NCI-H2107 treated with DMSO at 0.1 percent for 48 hours (cell line): ENCODE data around the gene MRPL36.
"Not testable (repeated sequence)": the region's sequence is repeated elsewhere in the genome, so short reads cannot be mapped to it uniquely, and the experiment has no call there.

Experiments
- DNase-seq: peaks from one replicate; lab custom pipeline; 2025; ENCODE audit not compliant: unreplicated experiment; lab: John Stamatoyannopoulos, UW

The MRPL36 gene

DNA sequence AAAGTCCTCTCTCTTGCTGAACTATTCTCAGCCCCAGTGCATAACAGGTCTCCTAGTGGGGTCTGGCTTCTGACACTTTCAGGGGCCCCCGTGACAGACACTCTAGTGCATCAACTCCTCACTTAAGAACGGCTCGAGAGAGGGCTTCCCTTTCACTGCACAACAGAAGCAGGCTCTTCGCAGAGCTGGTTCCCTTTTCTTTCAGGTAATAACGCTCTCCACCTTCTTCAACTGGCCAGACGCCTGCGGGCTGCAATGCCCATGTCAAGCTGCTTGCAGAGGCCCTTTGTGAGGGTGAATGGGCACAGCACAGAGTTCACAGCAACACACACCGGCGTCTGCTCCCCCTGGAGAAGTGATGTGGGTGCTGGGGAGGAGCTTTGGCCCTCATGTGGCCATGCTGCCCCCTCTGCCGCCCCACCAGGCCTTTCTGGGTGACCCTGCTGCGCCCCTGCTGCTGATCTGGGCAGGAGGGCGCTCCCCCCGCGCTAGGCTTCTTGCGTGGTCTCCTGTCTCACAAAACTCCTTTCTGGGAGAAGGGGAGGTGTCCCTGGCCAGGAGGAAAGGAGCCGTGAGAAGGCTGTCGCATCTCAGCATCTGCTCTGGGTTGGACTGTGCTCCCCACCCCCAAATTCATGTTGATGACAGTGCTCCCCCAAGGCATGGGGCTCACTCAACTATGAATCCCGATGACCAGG is 2.4 kb downstream of the MRPL36 start:
- DNase-seq, result no peak

- DNase-seq, result no peak
These were observed 3.1 kb downstream of the MRPL36 start for GRCh38 chr5:1796371-1797102.

DNA sequence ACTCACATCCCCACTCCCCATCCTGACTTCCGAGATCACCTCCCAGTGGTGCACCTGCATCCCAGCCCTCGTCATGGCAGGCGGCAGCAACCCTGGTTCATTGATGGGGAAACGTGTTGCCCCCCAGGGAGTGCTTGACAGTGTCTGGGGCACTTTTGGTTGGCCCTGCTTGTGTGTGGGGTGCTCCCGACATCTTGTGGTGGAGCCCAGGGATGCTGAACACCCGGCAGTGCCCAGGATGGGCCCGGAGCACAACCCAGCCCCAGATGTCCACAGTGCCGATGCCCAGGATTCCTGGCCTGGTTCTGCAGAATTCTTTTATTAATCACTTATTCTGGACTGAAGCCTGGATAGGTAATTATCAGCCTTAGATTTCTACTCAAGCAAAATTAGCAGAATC is 3.7 kb downstream of the MRPL36 start:
- no peak for DNase-seq

- DNase-seq, result no peak
These were observed 4.1 kb downstream of the MRPL36 start for GRCh38 chr5:1795506-1795905.

DNA sequence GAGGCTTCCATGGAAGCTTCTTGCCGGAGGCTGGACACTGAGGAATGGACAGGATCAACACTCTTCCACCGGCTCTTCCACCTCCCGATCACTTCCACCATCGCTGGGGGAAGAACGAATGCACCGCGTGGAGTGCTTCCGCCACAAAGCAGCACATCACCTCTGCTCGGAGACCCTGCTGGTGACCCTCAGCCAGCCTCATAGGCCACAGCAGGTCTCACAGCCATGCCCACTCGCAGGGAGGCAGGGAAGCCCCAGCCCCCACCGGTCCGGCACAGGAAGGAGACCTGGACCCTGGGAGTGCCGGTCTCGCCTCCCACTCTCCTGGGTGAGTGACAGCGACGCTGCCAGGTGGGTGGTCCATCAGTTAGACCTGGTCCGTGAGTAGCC is 4.7 kb downstream of the MRPL36 start:
- DNase-seq, result no peak

DNA sequence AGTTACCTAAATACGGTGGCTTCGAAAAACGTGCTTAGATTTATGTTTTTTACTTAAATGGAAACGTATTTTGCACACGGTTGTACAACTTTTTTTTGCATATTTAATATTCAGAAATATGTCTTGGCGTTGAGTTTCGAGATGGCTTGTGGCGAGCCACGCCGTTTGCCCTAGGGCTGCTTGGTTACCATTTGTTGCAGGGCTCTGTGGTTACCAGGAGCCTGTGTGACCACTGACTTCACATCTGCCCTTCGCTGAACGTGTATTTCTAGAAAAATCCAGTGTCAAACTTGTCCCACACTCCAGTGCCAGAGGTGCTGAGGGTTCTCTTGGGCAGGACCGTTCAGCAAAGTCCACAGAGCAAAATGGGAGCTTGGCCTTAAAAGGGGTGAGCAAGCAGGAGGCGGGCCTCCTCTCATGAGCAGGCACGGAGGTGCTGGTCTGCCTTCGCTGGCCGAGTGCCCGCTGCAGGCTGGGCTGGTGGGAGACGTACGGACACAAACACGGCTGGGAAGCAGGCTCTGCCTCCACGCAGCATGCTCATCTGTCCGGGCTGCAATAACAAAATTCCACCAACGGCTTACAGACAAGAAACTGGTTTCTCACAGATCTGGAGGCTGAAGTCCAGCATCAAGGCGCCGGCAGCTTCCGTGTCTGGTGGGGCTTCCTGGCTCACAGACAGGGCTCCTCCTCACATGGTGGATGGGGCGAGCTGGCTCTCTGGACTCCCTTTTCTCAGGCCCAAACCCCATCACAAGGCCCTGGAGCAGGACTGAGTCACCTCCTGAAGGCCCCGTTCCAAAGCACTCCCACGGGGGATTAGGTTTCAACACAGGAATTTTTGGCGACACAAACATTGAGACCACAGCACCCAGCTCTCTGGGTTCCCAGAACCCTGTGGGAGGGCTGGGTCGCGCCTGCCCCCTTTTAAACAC is 5.4 kb downstream of the MRPL36 start:
- no peak for DNase-seq

- no peak for DNase-seq
These were observed 6.3 kb downstream of the MRPL36 start for GRCh38 chr5:1793301-1793740.

DNA sequence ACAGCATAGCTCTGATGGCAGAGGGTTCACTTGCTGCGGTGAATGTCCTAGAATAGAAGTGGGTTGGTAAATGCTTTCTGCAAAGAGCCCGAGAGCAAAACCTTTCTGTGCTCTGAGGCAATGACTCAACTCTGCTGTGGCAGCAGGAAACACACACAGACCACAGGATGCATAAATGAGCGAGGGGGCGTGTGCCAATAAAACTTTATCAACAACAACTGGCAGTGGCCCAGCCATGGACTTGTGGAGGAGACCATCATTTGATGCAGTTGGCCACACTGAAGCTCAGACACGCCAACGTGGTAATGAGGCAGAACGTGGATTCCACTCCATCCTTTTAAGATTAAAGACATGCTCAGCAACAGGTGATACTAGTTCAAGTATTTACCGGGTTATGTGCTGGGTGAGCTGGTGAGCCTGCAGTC is 6.8 kb downstream of the MRPL36 start:
- no peak for DNase-seq

DNA sequence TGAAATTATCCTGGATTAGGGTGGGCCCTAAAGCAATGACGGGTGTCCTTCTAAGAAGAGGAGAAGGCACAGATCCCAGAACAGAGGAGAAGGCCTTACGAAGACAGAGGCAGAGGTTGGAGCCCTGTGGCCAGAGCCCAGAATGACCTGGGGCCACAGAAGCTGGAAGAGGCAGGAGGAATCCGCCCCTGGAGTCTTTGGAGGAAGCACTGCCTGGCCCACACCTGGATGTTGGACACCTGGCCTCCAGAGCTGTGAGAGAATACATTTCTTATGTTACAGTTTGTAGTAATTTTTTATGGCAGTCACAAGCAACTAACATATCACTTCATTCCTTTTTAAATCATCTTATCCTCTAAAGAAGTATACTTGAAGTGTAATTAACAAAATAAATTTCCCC is 8.5 kb downstream of the MRPL36 start:
- no peak for DNase-seq

- no peak for DNase-seq
These were observed 9.7 kb downstream of the MRPL36 start for GRCh38 chr5:1789834-1790471.

- not testable (repeated sequence) for DNase-seq
These were observed 10.2 kb downstream of the MRPL36 start for GRCh38 chr5:1789438-1789833.

GRCh38 chr5:1788828-1789227 is 10.8 kb downstream of the MRPL36 start:
- DNase-seq, result no peak

DNA sequence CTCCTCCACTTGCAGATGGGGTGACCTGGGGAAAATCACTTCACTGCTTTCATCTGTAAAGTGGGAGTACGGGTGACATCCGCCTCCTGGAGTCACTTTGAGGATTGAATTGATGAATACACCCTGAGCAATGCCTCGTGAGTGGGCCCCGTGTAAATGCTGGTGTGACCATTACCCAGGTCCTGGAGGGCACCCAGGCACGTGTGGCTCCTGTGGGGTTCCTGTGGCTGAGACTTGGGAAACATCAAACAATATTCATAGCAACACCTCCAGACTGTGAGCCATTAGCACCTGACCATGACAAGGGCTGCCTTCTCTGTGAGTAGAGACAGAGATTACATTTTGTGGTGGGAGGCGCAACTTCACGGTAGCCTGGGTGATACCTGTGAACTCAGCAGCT is 11.4 kb downstream of the MRPL36 start:
- DNase-seq, result no peak

DNA sequence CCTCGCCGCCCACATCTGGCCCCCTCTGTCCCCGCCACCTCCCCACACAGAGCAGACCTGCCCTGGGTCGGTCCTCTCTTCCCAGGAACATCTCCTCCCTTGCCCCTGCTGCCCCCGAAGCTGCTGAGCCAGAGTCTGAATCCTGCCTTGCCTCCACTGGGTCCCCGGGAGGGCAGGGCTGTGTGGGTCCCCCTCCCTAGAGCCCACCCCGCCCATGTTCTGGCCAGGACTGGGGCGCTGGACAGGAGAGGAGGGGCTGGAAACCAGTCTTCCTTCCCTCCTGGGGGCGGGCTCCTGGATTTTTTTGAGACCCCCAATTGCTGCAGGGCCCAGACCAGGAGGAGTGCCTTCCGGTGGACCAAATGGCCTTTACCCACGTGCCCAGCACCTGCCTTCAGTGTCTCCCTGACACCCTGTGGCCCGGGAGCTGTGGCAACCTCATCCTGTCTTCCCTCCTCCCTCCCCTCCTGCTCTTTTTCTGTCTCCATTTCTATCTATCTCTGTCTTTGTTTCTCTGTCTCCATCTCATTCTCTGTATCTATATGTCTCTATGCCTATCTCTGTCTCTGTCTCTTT is 12.1 kb downstream of the MRPL36 start:
- DNase-seq, result no peak

DNA sequence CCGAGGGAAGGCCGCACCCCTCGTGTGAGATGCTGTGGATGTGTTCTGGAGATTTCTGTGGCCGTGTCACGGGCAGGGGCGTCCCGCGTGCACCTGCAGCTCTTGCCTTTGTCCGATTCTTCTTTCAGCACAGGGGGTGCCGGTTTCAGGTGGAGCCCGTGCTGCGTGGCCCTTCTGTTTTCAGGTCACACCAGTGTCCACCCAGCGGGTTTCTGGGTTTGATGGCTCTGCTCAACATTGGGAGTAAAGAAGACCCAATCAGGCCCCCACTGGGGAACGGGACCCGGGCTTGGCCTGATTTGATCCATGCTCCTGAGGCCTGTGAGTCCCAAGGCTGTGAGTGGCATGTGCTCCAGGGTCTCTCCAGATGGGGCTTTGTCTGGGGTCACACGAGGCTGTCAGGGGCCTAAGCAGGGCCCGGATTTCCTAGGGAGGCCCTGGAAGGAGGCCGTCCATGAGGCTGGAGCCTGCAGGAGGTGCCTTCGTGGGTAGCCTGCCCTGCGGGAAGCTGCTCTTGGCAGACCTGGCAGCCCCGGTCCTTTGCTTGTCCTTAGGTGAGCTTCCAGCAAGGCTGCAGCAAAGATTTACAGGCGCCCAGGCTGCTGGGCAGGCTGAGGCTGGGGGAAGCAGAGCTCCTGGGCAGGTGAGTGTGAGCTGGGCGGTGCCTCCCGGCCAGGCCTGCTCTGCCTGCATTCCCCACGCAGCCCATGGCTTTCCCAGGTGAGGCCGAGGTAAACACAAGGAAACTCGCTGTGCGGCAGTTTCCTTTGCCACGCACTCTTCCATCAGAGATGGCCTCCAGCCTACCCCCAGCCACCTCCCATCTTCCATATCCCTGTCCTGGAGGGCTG is 12.8 kb downstream of the MRPL36 start:
- no peak for DNase-seq

GRCh38 chr5:1785984-1786383 is 13.7 kb downstream of the MRPL36 start:
- no peak for DNase-seq

DNA sequence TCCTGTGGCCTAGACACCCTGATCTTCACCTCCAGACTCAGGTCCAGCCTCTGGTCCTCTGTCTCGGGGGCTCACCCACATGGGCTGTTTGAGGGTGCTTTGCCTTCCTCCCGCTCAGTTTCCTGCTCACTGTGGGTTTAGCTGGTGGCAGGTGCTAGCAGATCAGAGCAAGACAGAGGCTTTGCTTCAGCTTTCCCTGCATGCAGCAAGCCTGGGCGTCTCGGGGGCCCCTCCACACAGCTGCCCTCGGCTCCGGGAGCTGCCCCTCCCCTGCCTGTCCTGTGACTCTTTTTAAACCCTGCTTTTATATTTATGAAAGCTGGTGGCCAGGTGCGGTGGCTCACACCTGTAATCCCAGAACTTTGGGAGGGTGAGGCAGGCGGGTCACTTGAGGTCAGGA is 14.6 kb downstream of the MRPL36 start:
- DNase-seq, result no peak

DNA sequence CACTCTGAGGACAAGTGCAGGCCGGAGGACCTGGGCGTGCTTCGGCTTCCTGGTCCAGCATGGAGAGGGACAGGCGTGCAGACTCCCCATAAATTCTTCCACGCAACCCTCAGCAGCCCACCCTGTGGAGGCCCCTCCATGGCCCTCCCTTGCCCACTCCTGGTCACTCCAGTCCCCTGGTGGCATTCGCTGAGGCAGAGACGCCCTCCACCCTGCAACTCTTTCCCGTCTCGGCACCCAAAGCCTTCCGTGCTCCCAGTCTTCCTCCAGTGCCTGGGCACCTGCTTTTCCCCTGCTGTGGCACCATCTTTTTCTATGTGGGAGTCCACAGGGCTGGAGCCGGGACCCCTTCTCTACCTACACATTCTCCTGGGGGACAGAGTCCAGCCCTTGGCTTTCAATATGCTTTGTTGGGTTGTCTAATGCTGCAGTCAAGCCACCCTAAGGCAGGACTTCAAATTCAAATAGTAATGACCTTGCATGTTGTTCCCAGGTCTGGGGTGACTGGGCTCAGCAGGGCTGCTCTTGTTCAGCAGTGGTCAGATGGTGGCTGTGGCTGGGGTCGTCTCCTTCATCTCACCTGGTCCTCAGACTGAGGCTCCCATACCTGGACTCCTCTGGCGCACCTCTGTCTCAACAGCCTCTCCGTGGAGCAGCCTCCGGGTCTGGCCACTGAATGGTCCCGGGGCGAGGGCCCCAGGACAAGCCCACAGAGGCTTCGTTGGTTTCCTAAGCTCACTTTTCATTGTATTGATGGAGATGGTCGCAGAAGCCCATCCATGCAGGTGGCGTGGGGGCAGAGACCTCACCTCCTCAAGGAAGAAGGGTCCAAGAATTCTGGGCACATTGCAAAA is 15.2 kb downstream of the MRPL36 start:
- DNase-seq, result no peak

DNA sequence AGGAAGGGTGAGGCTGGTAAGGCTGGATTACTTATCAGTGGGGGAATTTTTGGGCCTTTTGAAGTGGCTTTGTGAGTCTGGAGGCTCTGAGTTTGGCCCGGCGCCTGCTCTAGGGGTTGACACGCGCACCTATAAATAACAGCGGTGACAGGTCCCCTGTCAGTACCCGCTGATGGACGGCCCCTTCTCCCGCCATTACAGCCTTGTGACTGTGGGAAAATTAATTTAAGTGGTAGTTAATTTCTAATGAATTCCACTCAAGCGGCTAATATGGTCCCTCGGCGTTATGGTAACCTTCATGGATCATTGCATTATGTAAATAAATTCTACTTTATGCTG is 16.5 kb downstream of the MRPL36 start:
- no peak for DNase-seq
